H1 (cell line): ENCODE results near the gene SV2C.

Source experiments
- ASH2L ChIP-seq: fragments of 200-600, 300-600 bp; sonication (generic); IDR thresholded peaks from one replicate; pipeline ENCODE4 v1.7.1; 2017; ENCODE audit warnings: low read length
- EGR1 ChIP-seq: IDR thresholded peaks from 2 replicates; pipeline ENCODE4 v1.6.1; 2011; ENCODE audit warnings: low read depth, low read length, borderline replicate concordance

DNA sequence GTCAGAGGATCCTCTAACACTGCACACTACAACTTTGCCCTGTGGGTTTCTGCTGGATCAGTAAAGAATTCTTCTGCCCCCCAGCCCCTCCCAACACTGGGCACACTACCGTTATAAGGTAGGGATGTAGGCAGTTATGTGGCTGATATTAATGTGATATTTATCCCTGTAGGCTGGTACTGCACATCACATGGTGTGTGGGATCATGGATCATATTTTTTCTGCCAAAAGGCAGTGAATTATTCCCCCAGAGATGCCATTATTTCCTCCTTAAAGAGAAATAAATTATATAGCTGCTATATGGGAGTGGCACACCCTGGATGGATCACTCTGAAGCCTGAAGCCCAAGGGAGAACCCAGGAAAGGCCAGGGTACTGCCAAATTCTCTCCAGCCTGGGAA, 69.5 kb downstream of the SV2C start:
- TF ChIP-seq ASH2L (no peak), EGR1 (no peak)
